CD4-positive, alpha-beta T cell treated with Interleukin-15 for 1 hour (primary cell): ENCODE data around the gene PAK2.
"Not testable (repeated sequence)": the region's sequence is repeated elsewhere in the genome, so short reads cannot be mapped to it uniquely, and the experiment has no call there.

ENCODE experiments used
- DNase-seq: peaks from one replicate; pipeline ENCODE4 v3.0.0-alpha.2; 2020

Gene PAK2

DNA sequence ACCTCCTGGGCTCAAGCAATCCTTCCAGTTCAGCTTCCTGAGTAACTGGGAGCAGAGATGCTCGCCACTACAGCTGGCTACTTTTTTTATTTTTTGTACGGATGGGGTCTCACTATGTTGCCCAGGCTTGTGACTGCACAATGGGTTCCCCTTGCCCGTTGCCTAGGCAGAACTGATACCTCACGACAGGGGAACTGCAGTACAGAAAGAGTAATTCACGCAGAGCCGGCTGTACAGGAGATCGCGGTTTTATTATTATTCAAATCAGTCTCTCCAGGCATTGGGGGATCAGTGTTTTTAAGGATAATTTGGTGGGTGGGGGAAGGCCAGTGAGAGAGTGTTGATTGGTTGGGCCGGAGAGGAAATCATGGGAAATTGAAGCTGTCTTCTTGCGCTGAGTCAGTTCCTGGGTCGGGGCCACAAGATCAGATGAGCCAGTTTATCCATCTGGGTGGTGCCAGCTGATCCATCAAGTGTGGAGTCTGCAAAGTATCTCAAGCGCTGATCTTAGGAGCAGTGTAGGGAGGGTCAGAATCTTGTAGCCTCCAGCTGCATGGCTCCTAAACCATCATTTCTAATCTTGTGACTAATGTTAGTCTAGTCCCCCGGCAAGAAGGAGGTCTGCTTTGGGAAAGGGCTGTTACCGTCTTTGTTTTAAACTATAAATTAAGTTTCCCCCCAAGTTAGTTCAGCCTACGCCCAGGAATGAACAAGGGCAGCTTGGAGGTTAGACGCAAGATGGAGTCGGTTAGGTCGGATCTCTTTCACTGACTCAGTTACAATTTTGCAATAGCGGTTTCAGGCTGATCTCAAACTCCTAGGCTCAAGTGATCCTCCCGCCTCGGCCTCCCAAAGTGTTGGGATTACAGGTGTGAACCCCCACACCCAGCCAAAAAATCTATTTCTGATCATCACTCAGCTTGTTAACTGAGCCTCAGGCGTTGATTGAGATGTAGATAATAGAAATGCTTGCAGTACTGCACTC lies 104.9 kb downstream of the PAK2 start:
- not testable (repeated sequence) for DNase-seq

DNA sequence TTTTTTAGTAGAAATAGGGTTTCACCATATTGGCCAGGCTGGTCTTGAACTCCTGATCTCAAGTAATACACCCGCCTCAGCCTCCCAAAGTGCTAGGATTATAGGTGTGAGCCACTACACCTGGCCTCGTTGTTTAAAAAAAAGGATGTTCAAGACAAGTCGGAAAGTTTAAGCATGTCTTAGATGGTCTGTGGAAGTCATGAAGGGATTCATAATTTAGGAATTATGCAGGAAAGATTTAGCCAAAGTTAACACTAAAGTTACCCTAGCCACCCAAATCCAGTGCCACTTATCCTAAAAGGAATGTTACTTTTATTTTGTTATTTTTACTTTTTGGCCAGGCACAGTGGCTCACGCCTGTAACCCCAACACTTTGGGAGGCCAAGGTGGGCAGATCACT lies 108.7 kb downstream of the PAK2 start:
- not testable (repeated sequence) for DNase-seq

- no peak for DNase-seq
Observed at GRCh38 chr3:196849180-196849741, 109.6 kb downstream of the PAK2 start.

DNA sequence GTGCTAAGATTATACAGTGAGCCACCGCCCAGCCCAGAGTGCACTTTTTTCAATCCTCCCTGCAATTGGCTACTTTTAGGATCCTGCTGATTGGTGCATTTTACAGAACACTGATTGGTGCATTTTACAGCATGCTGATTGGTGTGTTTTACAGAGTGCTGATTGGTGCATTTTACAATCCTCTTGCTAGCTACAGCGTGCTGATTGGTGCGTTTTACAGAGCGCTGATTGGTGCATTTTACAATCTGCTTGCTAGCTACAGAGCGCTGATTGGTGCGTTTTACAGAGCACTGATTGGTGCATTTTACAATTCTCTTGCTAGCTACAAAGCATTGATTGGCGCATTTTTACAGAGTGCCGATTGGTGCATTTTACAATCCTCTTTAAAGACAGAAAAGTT lies 123.3 kb downstream of the PAK2 start:
- DNase-seq = not testable (repeated sequence)

GRCh38 chr3:196867155-196867506 lies 127.5 kb downstream of the PAK2 start:
- DNase-seq = no peak

DNA sequence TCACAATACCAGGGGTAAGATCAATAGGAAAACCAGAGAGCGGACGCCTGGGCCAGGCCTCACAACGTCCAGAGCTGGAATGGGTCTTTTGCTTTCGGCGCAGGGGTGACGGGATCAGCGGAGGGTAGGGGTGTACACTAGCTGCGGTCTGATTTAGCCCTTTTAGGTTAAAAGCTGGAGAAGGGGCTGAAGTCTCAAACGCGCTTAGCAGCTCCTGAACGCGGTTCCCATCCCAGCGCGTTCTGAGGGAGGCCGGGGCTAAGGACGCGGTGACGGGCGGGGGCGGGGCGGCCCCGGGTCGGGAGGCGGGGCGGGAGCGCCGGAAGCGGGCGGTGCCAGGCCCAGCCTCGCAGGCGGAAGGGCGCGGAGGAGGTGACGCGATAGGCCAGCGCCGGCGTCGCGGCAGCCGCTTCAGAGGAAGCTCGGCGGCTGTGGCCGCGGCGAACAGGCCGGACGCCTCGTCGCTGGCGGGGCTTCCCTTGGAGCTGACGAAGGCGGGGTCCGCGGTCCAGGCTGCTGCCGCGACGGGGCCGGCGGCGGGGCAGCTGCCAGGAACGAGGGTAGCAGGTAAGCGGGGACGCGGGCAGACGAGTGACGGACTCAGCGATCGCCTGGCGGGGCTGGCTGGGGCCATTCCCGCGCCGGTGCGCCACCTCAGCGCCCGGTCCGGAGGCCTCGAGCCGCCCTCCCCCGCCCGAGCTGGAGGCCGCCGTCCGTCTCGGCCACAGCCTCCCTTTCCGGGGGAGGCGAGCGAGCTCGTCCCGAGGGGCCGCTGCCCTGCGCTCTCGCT lies 128.0 kb downstream of the PAK2 start, which contains the start of gene SENP5:
TSS of gene SENP5 (plus strand) at position 414 of the 790 bp plus-strand sequence. CDS start 17,262 bp downstream, outside the sequence.
- DNase-seq = peak; percentile 89

DNA sequence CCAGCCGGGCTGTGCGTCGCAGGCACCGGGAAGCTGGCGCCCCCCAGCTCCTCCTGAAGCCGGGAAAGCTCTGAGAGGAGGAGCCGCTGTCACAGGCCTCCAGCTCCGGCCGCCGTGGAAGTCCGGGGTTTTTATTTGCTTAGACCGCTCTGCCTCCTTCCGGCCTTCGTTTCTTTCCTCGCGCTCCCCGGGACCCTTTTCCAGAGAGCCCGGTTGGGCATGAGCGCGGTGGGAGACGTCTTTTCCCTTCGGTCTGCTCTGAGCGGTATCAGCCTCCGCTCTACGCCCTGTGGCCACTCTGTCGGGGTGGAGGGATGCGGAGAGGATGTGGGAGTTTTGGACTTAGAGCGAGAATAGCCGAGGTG lies 128.6 kb downstream of the PAK2 start:
- DNase-seq = no peak

DNA sequence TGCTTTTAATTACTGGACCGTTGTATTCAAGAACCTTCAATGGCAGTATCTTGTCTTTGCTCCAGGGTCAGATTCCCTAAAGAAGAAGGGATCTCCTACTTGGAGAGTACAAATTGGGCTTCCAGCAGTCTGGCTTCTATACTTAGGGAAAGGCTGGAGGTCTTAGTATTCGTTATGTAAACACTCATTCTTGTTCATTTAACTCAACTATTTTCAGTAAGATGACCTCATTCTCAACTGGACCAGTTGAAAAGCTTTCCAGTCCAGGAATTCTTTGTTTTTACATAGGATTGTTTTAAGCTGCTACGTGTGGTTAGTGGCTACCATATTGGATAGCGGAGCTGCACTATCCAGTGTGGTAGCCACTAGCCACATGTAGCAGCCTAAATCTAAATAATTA lies 132.7 kb downstream of the PAK2 start:
- no peak for DNase-seq

GRCh38 chr3:196874511-196875094 lies 134.9 kb downstream of the PAK2 start:
- not testable (repeated sequence) for DNase-seq

- no peak for DNase-seq
Observed at GRCh38 chr3:196875258-196875657, 135.6 kb downstream of the PAK2 start.
